ENCODE measurements around the gene SLC12A3.

GRCh38 chr16:56915336-56916119 is 50.5 kb downstream of the SLC12A3 start:
- no peak for TF ChIP-seq EZH2phosphoT487 (IDR thresholded peaks at IDR 0.05; ENCODE audit: low read depth)
- TF ChIP-seq CTCF (IDR thresholded peaks at IDR 0.05; ENCODE audit: low read depth, low read length), result no peak
